Keratinocyte (primary cell): Measurements from ENCODE around the gene FMNL3. TPM values are rescaled to one million over a fixed set of nuclear protein-coding genes. Genes with fewer than 3 reads are reported as not detected.

Experiments used
- DNase-seq: peaks from one replicate; pipeline ENCODE4 v3.0.0-alpha.2; 2011; ENCODE audit warnings: low read depth, missing footprints, low spot score
- FAIRE-seq: peaks from 2 replicates; lab custom pipeline; 2011; peaks lifted over from hg19 to GRCh38; lab: Jason Lieb, UNC
- H2AFZ ChIP-seq: 2 replicates; pipeline ENCODE4 v1.6.0; 2012; ENCODE audit warnings: low read length, control low read depth, inconsistent platforms; ENCODE audit not compliant: control insufficient read depth
- H3K27ac ChIP-seq: 2 replicates; pipeline ENCODE4 v1.5.1; 2011; ENCODE audit warnings: low read length; ENCODE audit not compliant: control insufficient read depth, insufficient read depth
- H3K27me3 ChIP-seq: 3 replicates; pipeline ENCODE4 v1.6.0; 2011; ENCODE audit warnings: low read length; ENCODE audit not compliant: control insufficient read depth, insufficient read depth; ENCODE audit errors: extremely low read depth
- H3K36me3 ChIP-seq, 2 experiments: 2 replicates in 1 of 2; 3 replicates in 1 of 2; pipeline ENCODE4 v1.5.1; 2011; ENCODE audit warnings: low read length in 2 of 2, mild to moderate bottlenecking in 1 of 2; ENCODE audit not compliant: control insufficient read depth in 2 of 2, insufficient read depth in 2 of 2; ENCODE audit errors: extremely low read depth in 1 of 2
- H3K4me1 ChIP-seq: 3 replicates; pipeline ENCODE4 v1.5.1; 2011; ENCODE audit warnings: low read length; ENCODE audit not compliant: control insufficient read depth, insufficient read depth; ENCODE audit errors: extremely low read depth
- H3K4me2 ChIP-seq: 3 replicates; pipeline ENCODE4 v1.6.0; 2011; ENCODE audit warnings: low read depth, low read length; ENCODE audit not compliant: control insufficient read depth, insufficient read depth; ENCODE audit errors: extremely low read depth
- H3K4me3 ChIP-seq, 3 experiments: fragments of 200-600 bp in 1 of 3; sonication (generic) in 1 of 3; 2 replicates in 2 of 3; 3 replicates in 1 of 3; pipeline ENCODE4 v1.5.1; 2011 to 2016; ENCODE audit warnings: low read length in 3 of 3, mild to moderate bottlenecking in 3 of 3, control low read depth in 2 of 3, inconsistent platforms in 1 of 3, low read depth in 1 of 3, mixed read lengths in 1 of 3, mixed run types in 1 of 3, moderate library complexity in 1 of 3; ENCODE audit not compliant: control insufficient read depth in 2 of 3, insufficient read depth in 2 of 3; ENCODE audit errors: extremely low read depth in 1 of 3
- H3K79me2 ChIP-seq: 2 replicates; pipeline ENCODE4 v1.6.0; 2012; ENCODE audit warnings: low read length; ENCODE audit not compliant: control insufficient read depth, insufficient read depth
- H3K9ac ChIP-seq: 3 replicates; pipeline ENCODE4 v1.6.0; 2011; ENCODE audit warnings: low read length; ENCODE audit not compliant: control insufficient read depth, insufficient read depth; ENCODE audit errors: extremely low read depth
- H3K9me1 ChIP-seq: 3 replicates; pipeline ENCODE4 v1.6.0; 2011; ENCODE audit warnings: low read length; ENCODE audit not compliant: control insufficient read depth, insufficient read depth; ENCODE audit errors: extremely low read depth
- H3K9me3 ChIP-seq: 2 replicates; pipeline ENCODE4 v1.5.1; 2012; ENCODE audit warnings: low read depth, low read length; ENCODE audit not compliant: control insufficient read depth
- H4K20me1 ChIP-seq: 3 replicates; pipeline ENCODE4 v1.6.0; 2011; ENCODE audit warnings: low read length; ENCODE audit not compliant: control insufficient read depth, insufficient read depth; ENCODE audit errors: extremely low read depth
- CTCF ChIP-seq, 3 experiments: IDR thresholded peaks in 1 of 3; conservative IDR thresholded peaks in 1 of 3; optimal IDR thresholded peaks in 1 of 3; 2 replicates in 2 of 3; 3 replicates in 1 of 3; pipeline versions ENCODE3 to v1.5.1; 2011; ENCODE audit warnings: low read length in 3 of 3, mild to moderate bottlenecking in 3 of 3, moderate library complexity in 2 of 3, control low read depth in 1 of 3, inconsistent platforms in 1 of 3; ENCODE audit not compliant: insufficient read depth in 2 of 3; ENCODE audit errors: extremely low read depth in 1 of 3
- EZH2 ChIP-seq: IDR thresholded peaks from one replicate; pipeline ENCODE4 v1.6.1; 2012; ENCODE audit warnings: inconsistent platforms, mild to moderate bottlenecking, low read length, moderate library complexity
- dilution Hi-C: fragments of 300-500 bp; cut with MboI; formaldehyde crosslinking; loops from one replicate; pipeline ENCODE4 v1.7.0; 2020; ENCODE audit warnings: low sequenced_read_pairs; ENCODE audit not compliant: extremely low pct_ligation_motif_present
- polyA plus RNA-seq, 5 experiments: library from polyadenylated mRNA; depleted of rRNA in 3 of 5; stranded (reverse) in 3 of 5; stranded (forward) in 1 of 5; unstranded in 1 of 5; fragments of >200 nt; gene quantifications; 1 replicate in 1 of 5; 2 replicates in 3 of 5; 3 replicates in 1 of 5; pipeline versions ENCODE4 v1.2.1 to v1.2.3, GENCODE V29; 2011 to 2012; ENCODE audit warnings: missing spikeins in 2 of 5, low read depth in 1 of 5, low replicate concordance in 1 of 5

The FMNL3 gene
- polyA plus RNA-seq, 1 donor (not counting 4 experiments of a cell fraction or from before 2014, with no cell fraction given), result 1.1 TPM

DNA sequence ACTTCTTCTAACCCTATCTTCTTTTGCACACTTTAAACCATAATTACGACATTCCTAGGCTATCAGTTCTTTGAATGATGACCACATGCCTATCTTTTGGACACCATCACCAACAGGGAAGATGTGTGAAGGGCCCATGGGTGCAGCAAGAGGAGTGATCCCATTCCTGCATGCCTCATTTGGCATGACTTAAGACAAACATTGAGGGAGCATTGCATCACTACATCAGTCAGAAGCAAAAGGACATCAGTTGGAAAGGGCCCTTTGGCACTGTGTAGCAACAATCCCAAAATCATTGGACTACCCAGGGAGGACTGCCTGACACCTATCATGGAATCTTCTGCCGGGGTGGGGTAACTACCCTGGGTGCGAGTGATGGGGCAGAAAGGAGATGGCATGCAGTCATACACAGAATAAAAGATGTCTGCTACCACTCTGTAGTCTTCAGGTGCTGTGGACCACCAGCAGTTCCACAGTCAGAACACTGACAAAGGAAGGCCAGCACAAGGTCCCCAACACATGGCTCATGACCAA is 23.4 kb upstream of the FMNL3 start:
- Histone ChIP-seq H3K4me3 (no peak overlapping the region), H3K4me1 (no peaks in the 10 kb centered on the region), H4K20me1 (no peaks in the 10 kb centered on the region), H3K9me1 (no peaks in the 10 kb centered on the region), H3K4me2 (no peak overlapping the region), H3K36me3 (no peaks in the 10 kb centered on the region), H3K9me3 (no peaks in the 10 kb centered on the region), H3K79me2 (no peaks in the 10 kb centered on the region), H2AFZ (no peak overlapping the region), H3K27me3 (no peaks in the 10 kb centered on the region), H3K9ac (no peak overlapping the region), H3K27ac (no peak overlapping the region)
- DNase-seq (no peak), FAIRE-seq (no peak)
- no peak for TF ChIP-seq EZH2
- no peak for TF ChIP-seq CTCF (optimal IDR thresholded peaks at IDR 0.05 in 1 of 3, IDR thresholded peaks at IDR 0.05 in 1 of 3, conservative IDR thresholded peaks at IDR 0.05 in 1 of 3; ENCODE audit: extremely low read depth in 1 of 3, insufficient read depth in 2 of 3, low read length in 3 of 3)
- dilution Hi-C loops, result no loop called here

DNA sequence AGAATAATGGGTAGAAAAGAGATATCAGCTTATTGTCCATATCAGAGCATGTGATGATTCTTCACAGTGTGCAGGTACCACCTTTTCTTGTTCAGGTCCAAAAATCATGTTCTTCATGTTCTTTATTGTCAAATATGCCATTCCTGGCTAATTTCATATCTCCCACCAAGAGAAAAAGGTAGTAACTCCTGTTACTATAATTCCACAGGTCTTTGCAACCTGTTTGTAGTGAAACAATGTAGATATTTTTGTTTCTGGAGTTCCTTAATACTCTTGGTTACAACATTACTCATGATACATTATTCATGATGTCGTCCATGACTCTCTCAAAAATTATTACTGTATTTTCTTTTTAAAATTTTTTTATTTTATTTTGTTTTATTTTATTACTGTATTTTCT is 22.8 kb upstream of the FMNL3 start:
- dilution Hi-C loops, result no loop called here
- Histone ChIP-seq H3K27me3 (no peaks in the 10 kb centered on the region), H3K9me1 (no peaks in the 10 kb centered on the region), H3K36me3 (no peaks in the 10 kb centered on the region), H3K27ac (no peak overlapping the region), H4K20me1 (no peaks in the 10 kb centered on the region), H3K9ac (no peak overlapping the region), H3K4me3 (no peak overlapping the region), H3K4me2 (no peak overlapping the region), H3K9me3 (no peaks in the 10 kb centered on the region), H2AFZ (no peak overlapping the region), H3K79me2 (no peaks in the 10 kb centered on the region), H3K4me1 (no peaks in the 10 kb centered on the region)
- TF ChIP-seq EZH2, result no peak
- no peak for TF ChIP-seq CTCF (optimal IDR thresholded peaks at IDR 0.05 in 1 of 3, IDR thresholded peaks at IDR 0.05 in 1 of 3, conservative IDR thresholded peaks at IDR 0.05 in 1 of 3; ENCODE audit: extremely low read depth in 1 of 3, insufficient read depth in 2 of 3, low read length in 3 of 3)
- no peak for DNase-seq
- FAIRE-seq, result no peak
